T-helper 1 cell (primary cell): Measurements from ENCODE around the gene DHX34.
"Not testable (repeated sequence)": the region's sequence is repeated elsewhere in the genome, so short reads cannot be mapped to it uniquely, and the experiment has no call there.

ENCODE experiments used
- DNase-seq, 5 donors: peaks; one replicate each; pipeline ENCODE4 v3.0.0-alpha.2; 2012 to 2020
- total RNA-seq, 4 donors: gene quantifications; one replicate each; lab custom pipeline; 2026; lab: John Stamatoyannopoulos, UW

The DHX34 gene
- total RNA-seq, result 17.8 to 32.4 (median 30.3) reads per million in 4 donors

GRCh38 chr19:47348819-47349795 lies at the start of gene DHX34:
DHX34 (plus strand) TSS chr19:47349315; CDS start chr19:47353031, 3,716 bp downstream.
- peak; percentile 97 to 100 (median 98) for DNase-seq

DNA sequence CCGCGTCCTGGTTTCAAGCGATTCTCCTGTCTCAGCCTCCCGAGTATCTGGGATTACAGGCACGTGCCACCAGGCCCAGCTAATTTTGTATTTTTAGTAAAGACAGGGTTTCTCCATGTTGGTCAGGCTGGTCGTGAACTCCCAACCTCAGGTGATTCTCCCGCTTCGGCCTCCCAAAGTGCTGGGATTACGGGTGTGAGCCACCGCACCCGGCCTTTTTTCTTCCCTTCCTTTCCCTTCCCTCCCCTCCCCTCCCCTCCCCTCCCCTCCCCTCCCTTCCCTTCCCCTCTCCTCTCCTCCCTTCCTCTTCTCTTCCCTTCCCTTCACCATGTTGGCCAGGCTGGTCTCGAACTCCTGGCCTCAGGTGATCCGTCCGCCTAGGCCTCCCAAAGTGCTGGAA lies 48.2 kb upstream of the DHX34 start:
- not testable (repeated sequence) for DNase-seq

DNA sequence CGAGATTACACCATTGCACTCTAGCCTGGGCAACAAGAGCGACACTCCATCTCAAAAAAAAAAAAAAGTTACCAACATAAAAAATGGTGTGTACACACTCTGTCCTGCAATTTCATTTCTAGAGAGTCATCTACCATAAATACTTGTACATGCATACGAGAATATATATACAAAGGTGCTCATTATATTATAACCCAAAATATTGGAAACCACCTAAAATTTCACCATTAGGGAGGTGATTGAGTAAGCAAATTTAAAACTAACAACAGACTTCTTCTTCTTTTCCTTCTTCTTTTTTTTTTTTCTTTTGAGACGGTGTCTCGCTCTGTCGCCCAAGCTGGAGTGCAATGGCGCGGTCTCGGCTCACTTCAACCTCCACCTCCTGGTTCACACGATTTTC lies 46.9 kb upstream of the DHX34 start:
- DNase-seq, result no peak

DNA sequence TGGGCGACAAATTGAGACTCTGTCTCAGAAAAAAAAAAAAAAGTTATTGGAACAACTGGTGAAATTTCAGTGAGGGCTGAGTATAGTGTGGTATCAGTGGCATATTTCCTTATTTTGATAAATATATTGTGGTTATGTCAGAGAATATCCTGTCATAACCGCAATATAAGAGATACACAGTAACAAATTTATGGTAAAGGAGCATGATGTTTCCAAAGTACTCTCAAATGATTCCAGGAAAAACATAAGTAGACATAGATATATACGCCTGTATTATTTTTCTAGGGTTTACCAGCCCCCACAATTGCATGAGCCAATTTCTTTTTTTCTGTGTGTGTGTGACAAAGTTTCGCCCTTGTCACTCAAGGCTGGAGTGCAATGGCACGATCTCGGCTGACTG lies 45.1 kb upstream of the DHX34 start:
- no peak for DNase-seq

DNA sequence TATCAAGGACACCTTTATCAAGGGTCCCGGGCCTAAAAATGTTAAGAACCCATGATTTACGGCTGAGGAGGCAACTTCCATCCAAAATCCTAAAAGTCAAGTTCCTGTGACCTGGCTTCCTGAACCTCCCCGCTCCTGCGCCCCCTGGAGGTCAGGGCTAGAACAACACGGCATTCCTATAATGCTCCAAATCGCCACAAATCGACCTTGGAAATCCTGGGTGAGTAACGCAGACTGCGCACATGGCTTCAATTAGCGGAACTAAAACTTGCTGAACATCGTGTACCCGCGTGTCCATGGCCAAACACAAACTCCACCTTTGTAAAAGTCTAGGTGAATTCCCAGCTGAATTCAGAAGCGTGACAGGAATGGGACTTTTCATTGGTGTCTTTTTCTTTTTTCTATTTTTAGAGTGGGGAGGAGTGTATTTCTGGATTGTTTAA lies 43.8 kb upstream of the DHX34 start:
- peak; percentile 14 to 55 (median 35) for DNase-seq

GRCh38 chr19:47306303-47306702 lies 42.8 kb upstream of the DHX34 start:
- no peak for DNase-seq

DNA sequence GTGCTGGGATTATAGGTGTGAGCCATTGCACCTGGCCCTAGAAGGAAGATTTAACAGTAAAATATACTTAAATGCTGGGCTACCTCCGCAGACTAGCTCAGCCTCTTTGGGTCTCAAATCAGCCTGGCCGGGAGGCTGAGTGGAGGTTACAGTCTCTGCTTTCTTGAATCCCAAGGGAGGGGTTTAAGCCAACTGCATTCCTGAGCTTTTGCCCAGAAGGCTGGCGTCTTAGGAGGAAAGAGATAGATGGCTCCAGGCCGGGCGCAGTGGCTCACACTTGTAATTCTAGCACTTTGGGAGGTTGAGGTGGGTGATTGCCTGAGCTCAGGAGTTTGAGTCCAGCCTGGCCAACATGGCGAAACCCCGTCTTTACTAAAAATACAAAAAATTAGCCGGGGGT lies 40.1 kb upstream of the DHX34 start:
- DNase-seq, result no peak

DNA sequence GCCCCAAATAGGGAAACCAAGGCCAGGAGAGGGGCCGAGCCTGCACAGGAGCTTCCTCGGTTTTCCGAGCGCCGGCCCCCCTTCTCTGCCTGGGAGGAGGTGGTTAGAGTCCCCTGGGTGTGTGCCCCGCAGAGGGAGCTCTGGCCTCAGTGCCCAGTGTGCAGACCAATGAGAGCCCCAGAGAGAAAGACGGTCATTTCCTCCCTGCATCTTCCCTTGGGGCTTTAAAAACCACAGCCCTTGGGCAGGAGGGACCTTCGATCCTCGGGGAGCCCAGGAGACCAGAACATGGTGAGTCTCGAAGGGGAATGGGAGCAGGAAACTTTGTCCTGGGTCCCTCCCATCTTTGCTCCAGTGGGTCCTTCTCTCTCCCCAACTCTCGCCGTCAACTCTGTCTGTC lies 39.5 kb upstream of the DHX34 start, which contains the start of gene C5AR1:
TSS of gene C5AR1 (plus strand) at position 254 of the 400 bp plus-strand sequence. CDS start at position 289, 35 bp downstream.
- DNase-seq, result no peak

GRCh38 chr19:47310323-47310722 lies 38.8 kb upstream of the DHX34 start:
- DNase-seq, result no peak

- DNase-seq, result no peak
Observed at GRCh38 chr19:47310819-47311218, 38.3 kb upstream of the DHX34 start.

GRCh38 chr19:47312366-47313006 lies 36.6 kb upstream of the DHX34 start:
- DNase-seq, result no peak

DNA sequence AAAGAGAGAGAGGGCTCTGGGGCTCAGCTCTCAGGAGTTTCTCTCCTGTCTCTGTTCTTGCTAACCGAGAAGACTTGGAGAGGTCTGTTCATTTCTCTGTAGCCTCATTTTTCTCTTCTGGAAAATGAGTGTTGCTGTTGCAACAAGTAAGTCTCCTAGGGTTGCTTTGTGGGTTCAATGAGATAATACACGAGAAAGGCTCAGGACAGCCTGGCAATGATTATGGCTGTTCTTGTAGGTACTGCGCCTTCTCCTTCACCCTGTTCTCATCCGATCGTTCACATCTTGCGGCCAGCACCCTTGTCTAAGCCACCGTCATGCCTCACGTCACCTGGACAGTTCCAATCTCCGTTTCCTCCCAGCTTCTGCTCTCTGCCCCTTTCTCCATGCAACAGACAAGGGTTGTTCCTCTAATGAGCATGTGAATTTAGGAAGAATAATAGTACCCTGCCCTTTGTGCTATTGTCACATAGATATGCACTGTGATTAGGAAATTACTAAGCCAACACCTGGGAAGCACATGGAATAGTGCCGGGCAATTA lies 35.3 kb upstream of the DHX34 start:
- no peak for DNase-seq

DNA sequence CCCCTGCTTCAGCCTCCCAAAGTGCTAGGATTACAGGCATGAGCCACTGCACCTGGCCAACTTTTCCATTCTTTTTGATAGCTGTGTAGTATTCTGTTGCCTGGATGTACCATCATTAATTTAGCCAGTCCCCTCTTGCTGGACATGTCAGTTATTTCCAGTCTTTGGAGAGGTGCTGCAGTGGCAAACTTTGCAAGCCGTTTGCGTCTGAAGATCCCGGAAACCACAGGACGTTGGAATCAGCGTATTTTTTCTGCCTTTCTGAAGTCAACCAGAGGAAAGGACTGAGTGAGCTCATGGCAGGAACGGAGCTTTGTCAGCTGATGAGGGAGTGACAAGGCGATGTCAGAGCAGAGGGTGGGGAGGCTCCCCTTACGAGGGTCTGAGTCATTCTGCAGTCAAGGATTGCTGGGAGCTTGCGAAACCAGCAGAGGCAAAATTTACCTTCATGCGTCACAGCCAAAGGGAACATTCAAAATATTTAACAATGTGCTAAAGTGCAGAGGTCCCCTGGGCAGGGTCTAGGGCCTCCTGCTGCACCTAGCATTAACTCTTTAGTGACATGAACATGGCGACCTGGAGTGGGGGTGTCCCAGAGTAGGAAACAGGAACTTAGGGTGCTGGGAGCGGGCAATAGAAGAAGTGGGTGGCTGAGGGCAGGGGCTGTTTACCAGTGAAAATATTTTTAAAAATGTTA lies 33.8 kb upstream of the DHX34 start:
- DNase-seq, result no peak

GRCh38 chr19:47316513-47316912 lies 32.6 kb upstream of the DHX34 start:
- DNase-seq, result no peak

GRCh38 chr19:47319923-47320871 lies 28.9 kb upstream of the DHX34 start:
- no peak for DNase-seq

- no peak for DNase-seq
Observed at GRCh38 chr19:47321630-47322029, 27.5 kb upstream of the DHX34 start.

DNA sequence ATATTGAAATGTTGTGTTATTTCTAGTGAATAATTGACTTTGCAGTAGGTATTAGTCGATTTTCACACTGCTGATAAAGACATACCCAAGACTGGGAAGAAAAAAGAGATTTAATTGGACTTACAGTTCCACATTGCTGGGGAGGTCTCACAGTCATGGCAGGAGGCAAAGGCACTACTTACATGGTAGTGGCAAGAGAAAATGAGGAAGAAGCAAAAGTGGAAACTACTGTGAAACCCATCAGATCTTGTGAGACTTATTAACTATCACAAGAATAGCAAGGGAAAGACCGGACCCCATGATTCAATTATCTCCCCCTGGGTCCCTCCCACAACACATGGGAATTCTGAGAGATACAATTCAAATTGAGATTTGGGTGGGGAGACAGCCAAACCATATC lies 27.1 kb upstream of the DHX34 start:
- DNase-seq, result no peak

GRCh38 chr19:47323409-47323808 lies 25.7 kb upstream of the DHX34 start:
- no peak for DNase-seq

- DNase-seq, result no peak
Observed at GRCh38 chr19:47323872-47324271, 25.2 kb upstream of the DHX34 start.

DNA sequence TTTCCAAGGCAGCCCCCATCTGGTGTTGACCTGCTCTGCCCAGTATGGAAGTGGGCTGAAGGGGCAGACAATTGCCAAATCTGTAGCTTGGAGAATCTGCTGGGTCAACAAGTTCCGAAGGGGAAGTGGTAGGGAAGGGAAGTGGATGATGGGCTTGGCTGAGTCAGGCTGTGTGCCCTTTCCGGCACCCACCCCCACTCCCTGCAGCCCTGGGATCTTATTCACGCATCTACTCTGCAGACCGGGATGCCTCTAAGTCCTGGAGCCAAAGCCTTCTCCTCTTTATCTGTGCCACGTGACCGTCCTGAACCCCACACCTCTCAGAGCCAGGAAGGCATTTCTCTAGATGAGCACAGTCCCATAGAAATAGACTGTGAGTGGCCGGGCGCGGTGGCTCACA lies 24.6 kb upstream of the DHX34 start:
- DNase-seq, result no peak

- no peak for DNase-seq
Observed at GRCh38 chr19:47330466-47330869, 18.6 kb upstream of the DHX34 start.

DNA sequence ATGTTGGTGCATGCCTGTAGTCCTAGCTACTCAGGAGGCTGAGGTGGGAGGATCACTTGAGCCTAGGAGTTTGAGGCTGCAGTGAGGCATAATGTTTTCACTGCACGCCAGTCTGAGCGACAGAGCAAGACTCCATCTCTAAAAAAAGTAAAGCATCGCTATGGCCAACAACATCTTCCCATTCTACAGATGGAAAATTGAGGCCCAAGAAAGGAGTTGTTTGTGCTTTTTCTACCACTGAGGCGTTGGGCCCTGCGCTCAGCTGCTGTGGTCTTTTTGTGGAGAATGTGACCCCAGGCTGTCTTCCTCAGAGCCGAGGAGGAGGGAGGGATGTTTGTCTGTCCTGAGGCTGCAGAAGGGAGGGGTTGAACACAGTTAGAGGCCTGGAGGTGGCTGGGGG lies 17.6 kb upstream of the DHX34 start:
- DNase-seq, result no peak
